DND-41 (cell line): ENCODE results near the gene CCDC93.

Experiments
- EZH2 ChIP-seq: IDR thresholded peaks from 3 replicates; pipeline ENCODE4 v1.6.1; 2012; ENCODE audit warnings: borderline replicate concordance, low read depth, mild to moderate bottlenecking, moderate library complexity, low read length, inconsistent platforms; ENCODE audit not compliant: severe bottlenecking
- TF ChIP-seq, protein P1 (sequence below): IDR thresholded peaks from 2 replicates; pipeline ENCODE4 v1.5.1; 2012; ENCODE audit warnings: borderline replicate concordance, low read length, moderate library complexity, mild to moderate bottlenecking; ENCODE audit not compliant: poor library complexity, severe bottlenecking; ENCODE audit errors: extremely low read depth

DNA sequence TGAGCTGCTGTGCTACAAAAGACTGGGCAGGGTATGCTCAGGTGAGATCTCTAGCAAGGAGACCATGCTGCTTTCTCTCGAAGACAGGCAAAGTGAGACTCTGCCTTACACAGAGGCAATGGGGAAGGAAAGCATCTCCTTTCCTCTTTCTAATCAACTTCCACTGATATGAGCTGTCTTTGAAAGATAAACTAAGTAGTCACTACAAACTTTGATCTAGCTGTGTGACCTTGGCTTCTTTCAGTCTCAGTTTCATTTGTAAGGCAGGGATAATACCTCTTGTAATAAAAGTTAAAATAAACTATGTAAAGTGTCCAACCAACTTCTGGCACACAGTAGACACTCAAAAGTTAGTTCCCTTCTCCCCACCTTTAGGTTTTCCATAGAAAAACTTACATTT is 7.5 kb downstream of the CCDC93 start:
- no peak for TF ChIP-seq EZH2
- TF ChIP-seq, protein P1, sequence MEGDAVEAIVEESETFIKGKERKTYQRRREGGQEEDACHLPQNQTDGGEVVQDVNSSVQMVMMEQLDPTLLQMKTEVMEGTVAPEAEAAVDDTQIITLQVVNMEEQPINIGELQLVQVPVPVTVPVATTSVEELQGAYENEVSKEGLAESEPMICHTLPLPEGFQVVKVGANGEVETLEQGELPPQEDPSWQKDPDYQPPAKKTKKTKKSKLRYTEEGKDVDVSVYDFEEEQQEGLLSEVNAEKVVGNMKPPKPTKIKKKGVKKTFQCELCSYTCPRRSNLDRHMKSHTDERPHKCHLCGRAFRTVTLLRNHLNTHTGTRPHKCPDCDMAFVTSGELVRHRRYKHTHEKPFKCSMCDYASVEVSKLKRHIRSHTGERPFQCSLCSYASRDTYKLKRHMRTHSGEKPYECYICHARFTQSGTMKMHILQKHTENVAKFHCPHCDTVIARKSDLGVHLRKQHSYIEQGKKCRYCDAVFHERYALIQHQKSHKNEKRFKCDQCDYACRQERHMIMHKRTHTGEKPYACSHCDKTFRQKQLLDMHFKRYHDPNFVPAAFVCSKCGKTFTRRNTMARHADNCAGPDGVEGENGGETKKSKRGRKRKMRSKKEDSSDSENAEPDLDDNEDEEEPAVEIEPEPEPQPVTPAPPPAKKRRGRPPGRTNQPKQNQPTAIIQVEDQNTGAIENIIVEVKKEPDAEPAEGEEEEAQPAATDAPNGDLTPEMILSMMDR = no peak
